ENCODE results near the gene PARD3B.

DNA sequence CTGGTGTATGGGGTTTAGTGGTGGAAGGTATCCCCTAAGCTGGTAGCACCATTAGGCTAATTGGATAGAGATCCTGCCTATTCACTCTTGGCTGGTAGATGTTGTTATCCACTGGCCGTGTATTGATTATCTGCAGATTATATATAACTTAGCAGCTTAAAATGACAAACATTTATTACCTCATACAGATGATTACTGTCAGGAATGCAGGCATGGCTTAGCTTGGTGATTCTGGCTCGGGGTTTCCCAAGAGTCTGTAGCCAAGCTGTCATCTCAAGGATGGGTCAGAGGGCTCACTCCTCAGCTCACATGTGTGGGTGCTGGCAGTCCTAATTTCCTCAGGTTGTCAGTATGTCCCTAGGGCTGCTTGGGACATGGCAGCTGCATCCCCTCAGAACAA lies 465.8 kb downstream of the PARD3B start:
- TF ChIP-seq, protein P1, sequence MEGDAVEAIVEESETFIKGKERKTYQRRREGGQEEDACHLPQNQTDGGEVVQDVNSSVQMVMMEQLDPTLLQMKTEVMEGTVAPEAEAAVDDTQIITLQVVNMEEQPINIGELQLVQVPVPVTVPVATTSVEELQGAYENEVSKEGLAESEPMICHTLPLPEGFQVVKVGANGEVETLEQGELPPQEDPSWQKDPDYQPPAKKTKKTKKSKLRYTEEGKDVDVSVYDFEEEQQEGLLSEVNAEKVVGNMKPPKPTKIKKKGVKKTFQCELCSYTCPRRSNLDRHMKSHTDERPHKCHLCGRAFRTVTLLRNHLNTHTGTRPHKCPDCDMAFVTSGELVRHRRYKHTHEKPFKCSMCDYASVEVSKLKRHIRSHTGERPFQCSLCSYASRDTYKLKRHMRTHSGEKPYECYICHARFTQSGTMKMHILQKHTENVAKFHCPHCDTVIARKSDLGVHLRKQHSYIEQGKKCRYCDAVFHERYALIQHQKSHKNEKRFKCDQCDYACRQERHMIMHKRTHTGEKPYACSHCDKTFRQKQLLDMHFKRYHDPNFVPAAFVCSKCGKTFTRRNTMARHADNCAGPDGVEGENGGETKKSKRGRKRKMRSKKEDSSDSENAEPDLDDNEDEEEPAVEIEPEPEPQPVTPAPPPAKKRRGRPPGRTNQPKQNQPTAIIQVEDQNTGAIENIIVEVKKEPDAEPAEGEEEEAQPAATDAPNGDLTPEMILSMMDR (conservative IDR thresholded peaks at IDR 0.05; ENCODE audit: low read depth, low read length) = no peak
- TF ChIP-seq EZH2 (IDR thresholded peaks at IDR 0.05; ENCODE audit: low read length, unreplicated experiment) (no peak), EZH2phosphoT487 (IDR thresholded peaks at IDR 0.05; ENCODE audit: borderline replicate concordance, low read length) (no peak)

All from PC-3 (cell line).